CD4-positive, alpha-beta T cell treated with Interleukin-17A for 4 hours (primary cell): ENCODE data around the gene GABARAP.
"Not testable (repeated sequence)": the region's sequence is repeated elsewhere in the genome, so short reads cannot be mapped to it uniquely, and the experiment has no call there.

Experiments
- DNase-seq: peaks from one replicate; pipeline ENCODE4 v3.0.0-alpha.2; 2020; ENCODE audit warnings: mixed read lengths

The GABARAP gene

DNA sequence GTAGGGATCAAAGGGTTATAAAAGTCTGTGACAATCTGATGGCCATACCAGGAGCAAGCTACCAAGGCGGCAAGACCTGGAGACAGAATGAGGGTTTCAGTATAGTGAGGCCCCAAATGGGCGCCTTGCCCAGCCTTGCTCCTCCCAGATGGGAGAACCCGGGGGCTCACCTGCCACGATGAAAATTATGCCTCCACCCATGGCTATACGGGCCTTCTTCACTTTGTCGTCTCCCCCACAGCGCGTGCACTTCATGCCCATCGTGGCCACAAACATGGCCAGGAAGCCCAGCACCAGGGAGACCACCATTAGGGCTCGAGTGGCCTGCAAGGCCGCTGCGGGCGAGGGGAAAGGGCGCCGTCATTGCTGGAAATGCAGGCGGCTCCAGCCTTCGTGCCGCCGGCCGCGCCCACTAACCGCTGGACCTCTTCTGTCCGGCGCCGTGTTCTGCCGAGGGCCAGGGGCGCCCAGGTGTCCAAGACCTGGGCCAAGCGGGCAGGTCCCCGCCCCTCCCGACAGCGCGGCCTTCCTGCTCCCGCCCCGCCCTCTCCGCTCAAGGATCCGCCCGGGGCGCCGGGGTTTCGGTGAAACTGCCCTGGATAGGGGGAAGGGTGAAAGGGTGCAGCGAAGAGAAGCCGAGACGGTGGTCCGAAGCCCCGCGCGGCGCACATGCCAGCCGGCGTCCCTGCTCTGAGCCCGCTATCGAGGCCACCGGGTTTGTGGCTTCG is 18.6 kb upstream of the GABARAP start:
- peak; percentile 59 for DNase-seq

- no peak for DNase-seq
Observed at GRCh38 chr17:7260151-7260550, 17.9 kb upstream of the GABARAP start.

- no peak for DNase-seq
Observed at GRCh38 chr17:7259555-7259889, 17.3 kb upstream of the GABARAP start.

DNA sequence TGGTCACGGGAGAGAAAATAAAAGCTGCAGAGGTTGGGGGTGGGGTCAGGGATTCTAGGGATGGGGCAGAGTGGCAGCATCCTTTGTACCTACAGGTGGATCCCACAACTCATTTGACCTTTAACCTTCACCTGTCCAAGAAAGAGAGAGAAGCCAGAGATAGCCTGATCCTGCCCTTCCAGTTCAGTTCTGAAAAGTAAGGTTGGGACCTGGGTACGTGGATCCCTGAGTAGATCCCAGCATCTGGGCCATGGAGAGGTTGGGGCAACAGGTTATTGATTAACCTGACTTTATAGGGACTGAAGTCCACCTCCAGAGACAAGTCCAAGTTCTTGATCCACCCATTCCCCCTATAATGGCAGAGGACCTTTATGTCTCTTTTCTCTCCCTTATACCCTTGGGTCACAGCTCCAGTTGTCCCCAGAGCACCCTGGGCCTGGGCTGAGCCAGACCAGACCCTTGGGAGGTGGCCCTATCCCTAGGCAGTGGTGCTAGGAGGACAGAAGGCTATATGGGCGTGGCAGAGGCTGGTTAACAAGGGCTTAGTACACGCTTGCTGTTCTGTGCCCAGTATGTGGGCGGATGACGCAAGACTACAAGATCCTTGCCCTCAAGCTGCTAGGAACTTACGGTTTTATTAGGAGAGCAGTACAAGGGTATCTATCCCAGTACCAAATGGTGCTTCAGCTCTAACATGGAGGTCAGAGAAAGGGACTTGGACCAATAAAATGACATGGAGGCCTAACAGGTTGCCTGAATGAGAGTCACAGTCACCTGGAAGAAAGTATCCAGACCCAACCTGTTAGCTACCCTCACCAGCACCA is 16.7 kb upstream of the GABARAP start:
- no peak for DNase-seq

DNA sequence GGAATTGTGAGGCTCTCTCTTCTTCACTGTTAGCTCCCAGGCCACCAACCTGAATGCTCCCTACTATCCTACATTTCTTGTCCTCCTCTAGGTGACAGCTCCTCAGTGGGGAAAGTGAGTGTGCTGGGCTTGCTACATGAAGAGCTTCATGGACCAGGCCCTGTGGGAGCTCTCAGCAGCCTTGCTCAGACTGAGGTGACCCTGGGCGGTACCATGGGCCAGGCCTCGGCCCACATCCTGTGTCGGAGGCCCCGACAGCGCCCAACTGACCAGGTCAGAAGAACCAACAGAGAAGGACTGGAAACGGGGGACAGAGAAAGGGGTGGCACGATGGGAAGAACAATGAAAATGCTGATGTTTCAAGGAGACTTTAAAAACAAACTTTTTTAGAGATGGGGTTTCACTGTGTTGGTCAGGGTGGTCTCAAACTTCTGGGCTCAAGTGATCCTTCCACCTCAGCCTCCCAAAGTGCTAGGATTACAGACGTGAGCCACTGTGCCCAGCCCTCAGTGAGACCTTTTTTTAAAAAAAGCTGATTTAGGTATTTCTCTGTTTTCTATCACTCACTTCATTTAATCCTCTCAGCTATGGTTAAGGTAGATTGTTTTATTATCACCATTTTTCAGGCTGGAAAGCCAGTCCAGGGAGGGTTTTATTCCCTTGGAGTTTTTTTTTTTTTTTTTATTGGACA is 14.7 kb upstream of the GABARAP start:
- no peak for DNase-seq

DNA sequence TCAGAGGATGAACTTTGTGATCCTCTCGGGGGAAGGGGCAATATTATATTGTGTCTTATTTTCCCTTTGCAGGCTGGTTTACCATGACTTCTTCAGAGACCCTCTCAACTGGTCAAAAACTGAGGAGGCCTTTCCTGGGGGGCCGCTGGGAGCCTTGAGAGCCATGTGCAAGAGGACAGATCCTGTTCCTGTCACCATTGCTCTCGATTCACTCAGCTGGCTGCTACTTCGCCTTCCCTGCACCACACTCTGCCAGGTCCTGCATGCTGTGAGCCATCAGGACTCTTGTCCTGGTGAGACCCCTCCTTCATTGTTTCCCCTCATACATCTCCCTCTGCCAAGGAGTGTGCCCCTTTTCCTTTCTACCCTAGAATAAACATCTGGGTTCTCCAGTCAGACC is 12.3 kb upstream of the GABARAP start:
- no peak for DNase-seq

GRCh38 chr17:7253082-7253481 is 10.8 kb upstream of the GABARAP start:
- no peak for DNase-seq

- peak; percentile 87 for DNase-seq
Observed at GRCh38 chr17:7252176-7253043, 10.2 kb upstream of the GABARAP start, which contains the start of gene ELP5. ELP5 (plus strand) TSS chr17:7252215; CDS start chr17:7252551, 336 bp downstream.

DNA sequence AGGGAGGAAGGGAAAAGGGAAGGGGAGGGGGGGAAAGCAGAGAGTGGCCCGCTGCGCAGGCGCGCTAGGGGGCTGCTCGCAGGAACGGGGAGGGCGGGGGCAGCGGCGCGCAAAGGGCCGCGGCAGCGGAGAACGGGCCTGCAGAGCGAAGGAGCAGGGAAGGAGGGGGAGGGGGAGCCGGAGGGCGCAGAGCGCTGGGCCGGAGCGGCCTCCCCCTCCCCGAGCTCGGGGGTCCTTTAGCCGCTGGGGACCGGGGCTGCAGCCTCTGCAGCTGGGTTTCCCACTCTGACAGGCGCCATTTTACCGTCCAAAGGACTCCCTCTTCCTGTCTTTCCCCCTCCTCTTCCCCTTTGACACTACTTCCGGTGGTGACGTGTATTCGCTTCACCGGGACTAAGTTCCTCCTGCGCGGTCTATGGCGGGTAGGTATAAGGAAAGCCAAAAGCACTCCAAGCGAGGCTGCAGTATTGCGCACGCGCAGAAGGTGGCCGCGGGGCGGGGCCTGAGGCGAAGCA is 9.5 kb upstream of the GABARAP start, which contains the start of gene CTDNEP1:
CTDNEP1 (minus strand) TSS at position 74 of the 515 bp plus-strand sequence. CDS start 438 bp downstream, outside the sequence.
- peak; percentile 97 for DNase-seq

DNA sequence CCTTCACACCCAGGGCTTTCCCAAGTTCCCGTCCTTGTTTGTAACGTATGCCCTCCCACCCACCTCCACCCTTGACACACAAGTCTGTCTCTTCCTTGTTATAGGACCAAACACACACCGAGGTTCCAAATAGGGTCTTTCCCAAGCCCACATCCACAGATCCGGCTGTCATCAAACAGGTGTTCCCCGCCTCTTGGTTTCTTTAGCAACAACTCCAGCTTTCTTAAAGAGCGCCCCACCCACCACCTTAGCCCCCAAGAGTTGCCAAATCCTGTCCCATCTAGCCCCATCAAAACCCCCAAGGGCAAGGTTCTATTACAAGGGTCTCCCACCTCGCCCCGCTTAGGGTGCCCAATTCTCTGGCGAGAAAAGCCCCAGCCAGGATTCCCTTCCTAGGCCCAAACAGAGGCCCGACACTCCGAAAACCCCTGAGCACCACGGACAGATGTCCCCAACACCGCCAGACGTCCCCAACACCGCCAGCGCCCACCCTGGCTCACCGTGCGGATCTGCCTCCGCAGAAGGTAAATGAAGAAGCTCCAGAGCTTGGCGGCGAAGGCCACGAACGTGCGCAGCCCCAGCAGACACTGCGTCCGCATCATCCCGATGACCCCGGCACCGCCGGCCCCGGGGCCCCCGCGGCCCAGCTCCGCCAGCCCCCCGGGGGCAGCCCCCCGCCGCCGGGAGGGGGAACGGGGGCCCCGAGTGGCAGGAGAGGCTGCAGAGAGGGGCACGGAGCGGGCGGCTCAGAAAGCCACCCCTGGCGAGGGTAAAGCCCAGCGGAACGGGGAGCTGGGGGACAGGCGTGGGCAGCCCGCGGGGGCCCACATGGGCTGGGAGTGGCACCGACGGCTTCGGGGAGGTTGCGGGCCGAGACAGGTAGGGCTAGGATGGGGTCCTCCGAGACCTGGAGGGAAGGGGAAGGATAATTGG is 8.7 kb upstream of the GABARAP start:
- no peak for DNase-seq

- no peak for DNase-seq
Observed at GRCh38 chr17:7249830-7250229, 7.6 kb upstream of the GABARAP start.

- no peak for DNase-seq
Observed at GRCh38 chr17:7249214-7249613, 7.0 kb upstream of the GABARAP start.

- no peak for DNase-seq
Observed at GRCh38 chr17:7248796-7249195, 6.5 kb upstream of the GABARAP start.

GRCh38 chr17:7246779-7247178 is 4.5 kb upstream of the GABARAP start:
- DNase-seq: no peak

GRCh38 chr17:7243838-7244237 is 1.6 kb upstream of the GABARAP start:
- DNase-seq: not testable (repeated sequence)

- DNase-seq: no peak
Observed at GRCh38 chr17:7243453-7243729, 1.1 kb upstream of the GABARAP start.

DNA sequence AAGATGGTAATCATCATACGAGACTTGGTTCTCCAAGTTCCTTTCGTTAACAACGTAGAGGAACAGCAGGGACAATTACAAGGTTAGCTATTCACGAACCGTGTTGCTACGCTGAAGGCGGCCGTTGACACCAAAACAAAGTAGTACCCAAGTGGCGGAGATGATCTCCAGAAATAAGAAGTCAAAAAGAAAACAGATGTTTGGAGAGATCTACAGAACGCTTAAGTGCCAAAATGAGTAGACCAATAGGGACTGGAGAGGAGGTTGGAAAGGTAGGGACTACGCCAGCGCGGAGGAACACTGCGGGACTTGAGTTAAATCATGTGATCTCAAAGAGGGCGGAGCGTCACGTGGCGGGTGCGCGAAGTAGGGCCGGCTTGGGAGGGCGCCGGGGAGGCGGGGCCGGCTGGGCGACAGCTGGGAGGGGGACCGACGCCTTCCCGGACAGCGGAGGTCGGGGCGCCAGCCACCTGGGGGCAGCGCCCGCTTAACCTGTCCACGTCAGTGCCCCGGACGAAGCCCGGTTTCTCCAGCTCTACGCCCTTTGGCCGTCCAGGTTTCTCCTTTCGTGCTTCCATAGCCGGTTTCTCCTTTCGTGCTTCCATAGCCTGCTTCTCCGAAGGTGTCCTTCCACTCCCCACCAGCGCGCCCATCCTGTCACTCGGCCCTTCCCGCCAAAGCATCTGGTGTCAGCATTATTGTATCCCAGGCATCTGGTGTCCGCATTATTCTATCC is 636 bp upstream of the GABARAP start:
- peak; percentile 96 for DNase-seq

- DNase-seq: no peak
Observed at GRCh38 chr17:7241090-7241733, 1.0 kb downstream of the GABARAP start.

- no peak for DNase-seq
Observed at GRCh38 chr17:7240375-7240774, 1.9 kb downstream of the GABARAP start.
